NT2/D1 (cell line): ENCODE results near the gene NAIF1.

Experiments
- SUZ12 ChIP-seq: IDR thresholded peaks from 2 replicates; pipeline ENCODE4 v1.6.1; 2011; ENCODE audit not compliant: insufficient read length, insufficient read depth; ENCODE audit errors: extremely low read depth
- YY1 ChIP-seq: IDR thresholded peaks from 2 replicates; pipeline ENCODE4 v1.6.1; 2011; ENCODE audit not compliant: insufficient read length, insufficient read depth
- ZNF274 ChIP-seq: IDR thresholded peaks from 2 replicates; pipeline ENCODE4 v1.6.1; 2011; ENCODE audit warnings: mild to moderate bottlenecking, low read depth, low read length

DNA sequence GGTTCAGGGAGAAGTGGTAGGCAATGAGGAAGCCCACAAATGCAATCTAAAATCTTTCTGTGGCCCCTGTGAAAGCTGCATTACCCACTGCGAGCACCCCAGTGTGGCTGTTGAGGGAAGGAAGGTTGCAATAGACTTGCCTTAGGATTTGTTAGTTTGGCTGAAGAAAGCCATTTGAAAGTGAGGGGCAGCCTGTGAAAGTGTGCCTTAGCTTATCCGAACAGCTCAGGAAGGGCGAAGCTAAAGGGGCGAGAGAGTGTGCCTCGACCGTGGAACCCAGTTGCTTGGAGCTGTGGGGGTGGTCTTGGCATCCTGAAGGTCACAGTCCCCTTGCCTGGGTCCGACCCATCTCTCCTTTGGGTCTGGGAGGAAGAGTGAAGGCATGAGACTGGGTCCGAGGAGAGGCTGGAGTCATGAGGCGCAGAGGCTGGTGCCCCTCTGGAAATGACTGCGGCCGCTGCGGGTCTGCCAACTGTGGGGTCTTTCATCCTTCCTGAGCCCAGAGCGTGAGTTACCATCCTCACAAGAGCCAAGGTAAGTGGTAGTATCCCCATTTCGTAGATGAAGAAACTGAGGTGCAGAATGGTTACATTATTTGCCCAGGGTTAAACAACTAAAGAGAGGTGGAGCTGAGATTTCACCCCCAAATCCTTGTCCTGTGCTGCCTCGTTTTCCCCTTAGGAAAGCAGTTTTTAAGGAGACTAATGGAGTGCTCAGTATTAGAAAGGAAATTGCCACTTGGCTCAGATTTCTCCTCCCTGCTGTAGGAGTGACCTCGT is 25.3 kb upstream of the NAIF1 start:
- TF ChIP-seq SUZ12: no peak
- no peak for TF ChIP-seq YY1
- TF ChIP-seq ZNF274: no peak
